Thyroid gland (tissue), 4 donors: ENCODE measurements around the gene HSD11B2.

Experiments
- POLR2A ChIP-seq, 2 donors: fragments of 450-650 bp; IDR thresholded peaks; one replicate each; pipeline ENCODE4 v1.6.1; 2017; ENCODE audit warnings: antibody characterized with exemption in 2 of 2, mild to moderate bottlenecking in 2 of 2, moderate library complexity in 1 of 2
- TF ChIP-seq, protein P1 (sequence below), 6 experiments: fragments of 200-600 bp in 3 of 6; fragments of 450-650 bp in 3 of 6; sonication (generic) in 3 of 6; IDR thresholded peaks; one replicate each; pipeline ENCODE4 v1.5.1; 2016 to 2019; ENCODE audit warnings: antibody characterized with exemption in 6 of 6, mild to moderate bottlenecking in 2 of 6, inconsistent platforms in 1 of 6, moderate library complexity in 1 of 6

DNA sequence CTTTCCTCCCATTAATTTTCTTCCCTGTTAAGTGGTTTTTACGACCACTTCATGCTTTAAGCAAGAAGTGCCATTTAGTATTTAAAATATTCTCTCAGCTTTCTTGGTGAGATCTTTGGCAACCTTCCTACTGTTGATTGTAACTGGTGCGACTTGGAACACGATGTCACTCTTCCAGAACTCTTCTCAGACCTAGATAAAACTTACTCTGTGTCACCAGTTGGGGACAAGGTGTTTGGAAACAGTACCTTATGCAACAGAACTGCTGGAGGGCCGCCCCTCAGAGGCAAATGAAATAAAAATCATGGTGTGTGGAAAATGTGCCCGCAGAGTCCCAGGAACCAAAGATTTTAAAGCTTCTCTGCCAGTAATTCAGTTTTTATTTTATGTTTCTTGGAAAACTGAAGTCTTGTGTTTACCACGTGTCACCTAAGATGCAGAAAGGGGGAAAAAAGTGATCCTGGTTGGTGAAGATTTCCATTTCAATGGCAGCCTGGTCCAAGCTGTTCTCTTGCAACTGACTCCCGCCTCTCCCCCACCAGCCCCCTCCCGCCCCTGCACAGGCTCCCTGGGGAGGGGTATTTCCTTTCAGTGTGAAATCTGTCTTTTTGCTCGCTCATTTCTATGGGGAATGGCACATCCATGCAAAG lies 7.2 kb upstream of the HSD11B2 start:
- TF ChIP-seq, protein P1, sequence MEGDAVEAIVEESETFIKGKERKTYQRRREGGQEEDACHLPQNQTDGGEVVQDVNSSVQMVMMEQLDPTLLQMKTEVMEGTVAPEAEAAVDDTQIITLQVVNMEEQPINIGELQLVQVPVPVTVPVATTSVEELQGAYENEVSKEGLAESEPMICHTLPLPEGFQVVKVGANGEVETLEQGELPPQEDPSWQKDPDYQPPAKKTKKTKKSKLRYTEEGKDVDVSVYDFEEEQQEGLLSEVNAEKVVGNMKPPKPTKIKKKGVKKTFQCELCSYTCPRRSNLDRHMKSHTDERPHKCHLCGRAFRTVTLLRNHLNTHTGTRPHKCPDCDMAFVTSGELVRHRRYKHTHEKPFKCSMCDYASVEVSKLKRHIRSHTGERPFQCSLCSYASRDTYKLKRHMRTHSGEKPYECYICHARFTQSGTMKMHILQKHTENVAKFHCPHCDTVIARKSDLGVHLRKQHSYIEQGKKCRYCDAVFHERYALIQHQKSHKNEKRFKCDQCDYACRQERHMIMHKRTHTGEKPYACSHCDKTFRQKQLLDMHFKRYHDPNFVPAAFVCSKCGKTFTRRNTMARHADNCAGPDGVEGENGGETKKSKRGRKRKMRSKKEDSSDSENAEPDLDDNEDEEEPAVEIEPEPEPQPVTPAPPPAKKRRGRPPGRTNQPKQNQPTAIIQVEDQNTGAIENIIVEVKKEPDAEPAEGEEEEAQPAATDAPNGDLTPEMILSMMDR (IDR thresholded peaks at IDR 0.05): no peak
- TF ChIP-seq POLR2A (IDR thresholded peaks at IDR 0.05): no peak
